ENCODE data around the gene NR5A1.

NR5A1 gene

GRCh38 chr9:124506931-124507879 lies at the start of gene NR5A1:
Gene NR5A1, minus strand, starts transcription at chr9:124507399. Its CDS starts 4,004 bp downstream, at chr9:124503395.
- in situ Hi-C loops (cut with MboI; ENCODE audit: low sequenced_read_pairs), result no loop called here

- in situ Hi-C loops (cut with MboI; ENCODE audit: low sequenced_read_pairs), result no loop called here
These were observed 47.8 kb upstream of the NR5A1 start for GRCh38 chr9:124555043-124555442.

- in situ Hi-C loops (cut with MboI; ENCODE audit: low sequenced_read_pairs), result no loop called here
These were observed 46.5 kb upstream of the NR5A1 start for GRCh38 chr9:124553738-124554137.

GRCh38 chr9:124552273-124552605 lies 45.0 kb upstream of the NR5A1 start:
- in situ Hi-C loops (cut with MboI; ENCODE audit: low sequenced_read_pairs), result no loop called here

GRCh38 chr9:124551472-124552272 lies 44.5 kb upstream of the NR5A1 start:
- in situ Hi-C loops (cut with MboI; ENCODE audit: low sequenced_read_pairs), result no loop called here

GRCh38 chr9:124550072-124550471 lies 42.9 kb upstream of the NR5A1 start:
- in situ Hi-C loops (cut with MboI; ENCODE audit: low sequenced_read_pairs), result no loop called here

DNA sequence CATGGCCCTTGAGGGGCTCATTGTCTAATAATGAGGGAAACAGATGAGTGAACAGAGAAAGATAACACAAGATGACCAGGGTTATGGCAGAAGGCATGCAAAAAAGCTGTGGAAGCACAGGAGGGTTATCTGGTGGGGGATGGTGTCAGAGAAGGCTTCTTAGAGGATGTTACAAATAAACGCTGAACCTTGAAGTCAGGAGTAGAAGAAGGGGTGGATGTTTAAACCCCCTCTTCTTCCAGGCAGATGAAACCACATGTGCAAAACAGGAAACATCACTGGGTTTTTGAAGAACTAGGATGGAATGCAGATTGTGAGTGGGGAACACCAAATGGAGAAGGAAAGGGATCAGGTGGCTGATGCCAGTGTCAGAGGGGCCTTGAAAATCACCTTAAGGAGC lies 41.8 kb upstream of the NR5A1 start:
- in situ Hi-C loops (cut with MboI; ENCODE audit: low sequenced_read_pairs), result no loop called here

DNA sequence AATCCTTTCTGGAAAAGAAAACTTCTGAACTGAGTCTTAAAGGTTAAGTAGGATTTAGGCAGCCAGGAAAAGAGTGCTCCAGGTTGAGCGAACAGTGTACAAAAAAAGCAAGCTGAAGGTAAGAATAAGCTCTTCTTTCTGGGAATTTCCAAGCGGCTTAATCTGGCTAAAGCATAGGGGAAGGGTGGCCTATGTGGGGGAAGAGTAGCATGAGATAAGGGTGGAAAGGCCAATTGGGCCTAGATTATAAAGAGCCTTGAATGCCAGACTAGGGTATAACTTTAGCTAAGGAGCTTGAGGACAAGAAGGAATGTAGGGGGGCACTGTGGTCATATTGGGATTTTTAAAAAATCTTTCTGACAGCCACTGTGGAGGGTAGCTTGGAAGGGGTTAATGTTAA lies 37.3 kb upstream of the NR5A1 start:
- in situ Hi-C loops (cut with MboI; ENCODE audit: low sequenced_read_pairs), result no loop called here

DNA sequence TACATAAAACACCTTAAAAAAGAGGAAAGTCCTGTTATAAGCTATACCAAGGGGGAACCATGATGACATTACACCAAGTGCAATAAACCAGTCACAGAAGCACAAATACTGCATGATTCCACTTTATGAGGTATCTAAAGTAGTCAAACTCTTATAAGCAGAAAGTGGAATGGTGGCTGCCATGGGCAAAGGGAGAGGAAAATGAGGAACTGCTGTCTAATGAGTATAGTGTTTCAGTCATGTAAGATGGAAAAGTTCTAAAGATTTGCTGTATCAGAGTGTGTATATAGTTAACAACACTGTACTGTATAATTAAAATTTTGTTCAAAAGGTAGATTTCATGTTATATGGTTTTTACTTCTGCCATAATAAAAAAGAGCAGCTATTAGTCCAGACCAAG lies 34.6 kb upstream of the NR5A1 start:
- in situ Hi-C loops (cut with MboI; ENCODE audit: low sequenced_read_pairs), result no loop called here

GRCh38 chr9:124537926-124538325 lies 30.7 kb upstream of the NR5A1 start:
- in situ Hi-C loops (cut with MboI; ENCODE audit: low sequenced_read_pairs), result no loop called here

DNA sequence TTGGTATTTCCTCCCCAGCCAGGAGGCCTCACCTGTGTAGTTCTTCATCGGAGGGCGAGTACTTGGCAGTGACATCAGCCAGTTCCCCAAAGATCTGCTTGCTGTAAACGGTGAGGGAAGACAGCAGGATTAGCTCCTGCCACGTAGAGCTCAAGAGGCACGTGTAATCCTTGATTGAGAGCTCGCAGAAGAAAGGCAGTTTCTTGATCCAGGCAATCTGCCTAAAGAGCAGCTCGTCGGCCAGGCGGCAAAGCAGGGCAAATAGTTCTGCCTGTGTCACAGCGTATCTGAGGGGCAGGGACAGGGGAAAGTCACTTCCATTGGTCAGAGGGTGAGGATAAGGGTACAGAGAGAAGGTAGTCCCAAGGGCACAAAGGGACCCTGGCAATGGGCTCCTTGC lies 28.6 kb upstream of the NR5A1 start:
- in situ Hi-C loops (cut with MboI; ENCODE audit: low sequenced_read_pairs), result no loop called here

- in situ Hi-C loops (cut with MboI; ENCODE audit: low sequenced_read_pairs), result no loop called here
These were observed 25.7 kb upstream of the NR5A1 start for GRCh38 chr9:124532897-124533296.

GRCh38 chr9:124531115-124531514 lies 23.9 kb upstream of the NR5A1 start:
- in situ Hi-C loops (cut with MboI; ENCODE audit: low sequenced_read_pairs), result no loop called here

- in situ Hi-C loops (cut with MboI; ENCODE audit: low sequenced_read_pairs), result no loop called here
These were observed 23.0 kb upstream of the NR5A1 start for GRCh38 chr9:124530246-124530645.

DNA sequence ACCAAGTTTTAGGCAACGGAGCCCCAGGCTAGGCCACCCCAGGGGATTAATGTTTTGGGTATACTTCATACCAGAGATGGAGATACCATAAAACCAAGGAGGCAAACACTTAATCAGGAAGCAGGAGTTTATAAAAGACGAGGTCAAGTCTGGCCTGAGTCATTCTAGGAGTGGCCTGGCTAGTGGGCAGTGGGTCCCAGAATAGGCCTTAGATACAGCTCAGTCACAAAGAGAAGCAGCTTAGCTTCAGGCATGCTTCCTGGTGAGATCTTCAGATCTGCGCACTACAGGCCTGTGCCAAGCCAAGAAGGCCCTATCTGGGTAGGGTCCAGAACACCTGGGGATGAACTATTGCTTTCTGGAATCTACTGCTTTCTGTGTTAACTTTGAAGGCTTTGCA lies 20.6 kb upstream of the NR5A1 start:
- in situ Hi-C loops (cut with MboI; ENCODE audit: low sequenced_read_pairs), result no loop called here

- in situ Hi-C loops (cut with MboI; ENCODE audit: low sequenced_read_pairs), result no loop called here
These were observed 19.0 kb upstream of the NR5A1 start for GRCh38 chr9:124526174-124526573.

- in situ Hi-C loops (cut with MboI; ENCODE audit: low sequenced_read_pairs), result no loop called here
These were observed 15.2 kb upstream of the NR5A1 start for GRCh38 chr9:124522121-124523098.

DNA sequence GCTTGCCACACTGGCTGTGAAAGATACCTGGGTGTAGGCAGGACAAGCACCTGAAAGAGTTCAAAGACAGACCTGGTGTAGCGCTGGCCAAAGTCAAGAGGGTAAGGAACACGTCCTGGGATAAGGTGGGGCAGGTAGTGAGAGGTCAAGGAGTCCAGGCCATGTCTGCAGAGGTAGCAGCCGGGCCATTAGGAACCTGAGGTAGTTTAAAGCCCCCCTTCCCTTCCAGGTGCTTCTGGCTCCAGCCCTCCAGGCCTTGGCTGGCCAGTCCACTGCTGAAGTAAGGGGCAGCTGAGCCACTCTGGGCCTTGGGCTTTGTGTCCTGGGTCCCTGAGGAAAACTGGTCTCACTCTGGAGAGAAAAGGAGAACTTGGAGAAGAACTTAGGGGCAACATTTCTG lies 13.9 kb upstream of the NR5A1 start:
- in situ Hi-C loops (cut with MboI; ENCODE audit: low sequenced_read_pairs), result no loop called here

DNA sequence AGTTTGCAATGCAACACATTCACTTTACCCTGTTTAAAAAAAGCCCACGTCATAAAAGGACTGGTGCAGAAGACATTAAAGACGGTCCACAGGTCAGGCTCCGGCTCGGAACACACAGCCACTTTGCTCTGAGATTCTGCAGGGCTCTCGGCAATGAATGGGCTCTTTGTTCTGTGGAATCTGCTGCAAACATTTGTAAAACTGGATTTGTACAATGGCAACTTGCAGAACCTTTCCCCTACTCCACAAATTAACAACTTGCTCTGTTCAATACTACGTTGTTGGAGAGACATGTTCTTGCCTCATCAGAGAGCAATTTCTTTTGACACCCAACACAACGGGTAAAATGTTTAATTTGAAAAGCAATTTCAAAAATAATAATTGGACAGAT lies 13.0 kb upstream of the NR5A1 start:
- in situ Hi-C loops (cut with MboI; ENCODE audit: low sequenced_read_pairs), result no loop called here

DNA sequence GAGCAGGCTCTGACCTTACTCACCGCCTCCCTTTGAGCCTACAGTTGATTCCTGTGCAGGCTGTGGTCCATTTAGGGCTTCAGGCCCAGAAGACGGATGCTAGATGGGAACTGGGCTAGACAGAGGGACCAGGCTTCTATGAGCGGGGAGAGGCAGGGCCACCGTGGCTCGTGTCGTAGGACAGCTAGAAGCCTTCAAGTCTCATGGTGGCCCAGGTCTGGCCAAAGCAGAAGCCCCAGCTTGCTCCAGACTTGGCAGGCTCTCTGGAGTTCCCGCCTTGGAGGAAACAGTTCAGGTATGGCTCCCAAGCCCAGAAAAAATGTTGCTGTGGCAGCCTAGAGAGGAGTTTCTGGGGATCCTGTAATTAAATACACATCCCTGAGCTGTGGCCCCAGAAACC lies 10.9 kb upstream of the NR5A1 start:
- in situ Hi-C loops (cut with MboI; ENCODE audit: low sequenced_read_pairs), result no loop called here

DNA sequence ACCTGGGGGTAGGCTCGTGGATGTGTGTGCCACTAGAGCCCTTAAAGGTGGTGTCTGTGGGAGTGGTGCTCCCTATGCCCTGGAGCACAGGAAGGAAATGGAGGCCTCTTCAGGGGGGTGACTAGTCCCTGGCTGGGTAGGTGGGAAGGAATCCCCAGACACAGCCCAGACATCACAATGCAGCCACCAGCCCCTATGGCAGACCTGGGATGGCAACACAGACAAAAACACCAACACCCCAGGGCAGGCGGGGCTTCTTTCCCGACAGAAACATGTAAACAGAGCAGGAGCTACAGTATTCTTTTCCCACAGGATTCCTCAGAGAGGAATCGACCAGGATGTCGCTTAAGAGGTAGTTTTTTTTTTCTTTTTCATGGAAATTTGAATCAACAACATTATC lies 10.4 kb upstream of the NR5A1 start:
- in situ Hi-C loops (cut with MboI; ENCODE audit: low sequenced_read_pairs), result no loop called here

All from HL-60/S4 treated with retinoic acid at 250 ng/mL for 4 days and 3 days (cell line).